Left lung (tissue), 10 donors: ENCODE data around the gene GNG2. TPM values are rescaled to one million over a fixed set of nuclear protein-coding genes. Genes with fewer than 3 reads are reported as not detected.
A peak's percentile ranks its signal among the peaks of the same experiment; 100 is the strongest.

ENCODE experiments used
- ATAC-seq: fragments of 200-7000 bp; cut with Tn5 transposase; one replicate; pipeline ENCODE4 v1.9.1; 2020; ENCODE audit warnings: moderate library complexity
- DNase-seq, 4 donors: peaks; one replicate each; pipeline ENCODE4 v3.0.0-alpha.2; 2013 to 2020
- H3K27ac ChIP-seq, 2 donors: fragments of 200-600 bp; sonication (generic) in 1 of 2; one replicate each; pipeline versions ENCODE4 v1.5.0 to v1.8.0; 2020 to 2021
- H3K27me3 ChIP-seq, 2 donors: fragments of 200-600 bp; sonication (generic) in 1 of 2; one replicate each; pipeline versions ENCODE4 v1.5.0 to v1.8.0; 2020 to 2021
- H3K36me3 ChIP-seq, 2 donors: fragments of 200-600 bp; sonication (generic) in 1 of 2; one replicate each; pipeline versions ENCODE4 v1.5.0 to v1.8.0; 2020 to 2021
- H3K4me1 ChIP-seq, 2 donors: fragments of 200-600 bp; one replicate each; pipeline ENCODE4 v1.8.0; 2021
- H3K4me3 ChIP-seq, 2 donors: fragments of 200-600 bp; sonication (generic) in 1 of 2; one replicate each; pipeline versions ENCODE4 v1.5.0 to v1.8.0; 2020 to 2021; ENCODE audit warnings: mild to moderate bottlenecking in 1 of 2
- H3K9me3 ChIP-seq, 2 donors: fragments of 200-600 bp; sonication (generic) in 1 of 2; one replicate each; pipeline versions ENCODE4 v1.5.0 to v1.8.0; 2020 to 2021
- CTCF ChIP-seq, 2 donors: fragments of 200-600 bp; sonication (generic) in 1 of 2; IDR thresholded peaks; one replicate each; pipeline versions ENCODE4 v1.5.0 to v1.8.0; 2021; ENCODE audit warnings: antibody characterized with exemption in 2 of 2
- intact Hi-C, 2 donors: fragments of 100-400 bp; cut with DNase I; formaldehyde crosslinking; loops; one replicate each; pipeline versions ENCODE4 v1.11.2 to v1.14.2; 2022
- polyA plus RNA-seq, 6 donors: library from polyadenylated mRNA; unstranded; fragments of 120-200 nt; gene quantifications; one replicate each; pipeline ENCODE4 v1.2.1, GENCODE V29; 2013; ENCODE audit not compliant: insufficient read length in 6 of 6
- total RNA-seq, 2 donors: library from RNA; stranded (reverse); fragmentation: NEBNext Ultra II Directional; extraction: Animal tissue kit (Norgen Biotek cat#: 25700); gene quantifications; one replicate each; pipeline ENCODE4 v1.2.1, GENCODE V29; 2021
- donor health status: DM: no; HTN: yes; CAD: no.
- donor health status: DM: no; HTN: no; CAD: no.

Gene GNG2
- total and polyA plus RNA-seq, 8 donors, result 24.3 to 101 (median 84.7) TPM

GRCh38 chr14:52008136-52008535 lies 147.7 kb downstream of the GNG2 start:
- Histone ChIP-seq H3K27me3 (no peaks in the 10 kb centered on the region), H3K36me3 (peaks cover 0 to 89% of the 10 kb centered on the region in 2 donors), H3K9me3 (no peaks in the 10 kb centered on the region), H3K4me1 (no peaks in the 10 kb centered on the region), H3K4me3 (no peak overlapping the region), H3K27ac (no peak overlapping the region)
- TF ChIP-seq CTCF (IDR thresholded peaks at IDR 0.05), result no peak
- intact Hi-C loops, result loop anchor here in 1 of 2 donors (10.0 kb wide), 1 partner anchor 57 kb away; the partner anchor contains the start of gene NID2
- DNase-seq (no peak), ATAC-seq (no peak)

- Histone ChIP-seq H3K9me3 (no peaks in the 10 kb centered on the region), H3K4me1 (peaks cover 0 to 12% of the 10 kb centered on the region in 2 donors), H3K27ac (no peak overlapping the region), H3K27me3 (no peaks in the 10 kb centered on the region), H3K4me3 (no peak overlapping the region), H3K36me3 (peaks cover 0 to 68% of the 10 kb centered on the region in 2 donors)
- no peak for DNase-seq
- ATAC-seq, result no peak
- TF ChIP-seq CTCF (IDR thresholded peaks at IDR 0.05), result no peak
- intact Hi-C loops, result no loop called here
These were observed 149.8 kb downstream of the GNG2 start for GRCh38 chr14:52010173-52010693.

- no peaks in the 10 kb centered on the region for H3K27me3 ChIP-seq
- DNase-seq, result no peak
- H3K4me1 ChIP-seq, result peaks cover 0 to 13% of the 10 kb centered on the region in 2 donors
- ATAC-seq, result no peak
- no peak for TF ChIP-seq CTCF (IDR thresholded peaks at IDR 0.05)
- H3K9me3 ChIP-seq, result no peaks in the 10 kb centered on the region
- H3K27ac ChIP-seq, result no peak overlapping the region
- intact Hi-C loops, result no loop called here
- H3K36me3 ChIP-seq, result peaks cover 0 to 55% of the 10 kb centered on the region in 2 donors
- no peak overlapping the region for H3K4me3 ChIP-seq
These were observed 151.1 kb downstream of the GNG2 start for GRCh38 chr14:52011523-52011922.

DNA sequence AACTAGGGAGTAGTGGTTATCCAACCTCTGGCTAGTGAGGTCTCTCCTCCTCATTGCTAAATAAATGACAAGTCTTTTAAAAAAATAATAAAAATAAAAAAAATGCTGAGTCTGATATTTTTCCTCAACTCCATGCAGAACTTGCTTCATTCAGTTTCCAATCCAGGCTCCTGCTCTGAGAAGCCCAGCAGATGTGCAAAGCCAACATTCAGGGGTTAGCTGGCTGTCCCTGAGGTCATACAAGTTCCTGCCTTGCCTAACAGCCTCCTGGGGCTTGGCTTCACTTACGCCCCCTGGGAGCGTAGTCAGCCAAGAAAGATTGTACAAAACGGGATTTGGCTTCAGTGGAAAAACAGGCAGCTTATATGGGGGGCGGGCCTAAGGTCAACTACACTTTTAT lies 152.2 kb downstream of the GNG2 start:
- intact Hi-C loops, result no loop called here
- peak in 2 of 4 donors; percentile 37 to 77 for DNase-seq

More for the DNA sequence above, 152.2 kb downstream of the GNG2 start:
- peaks cover 0 to 13% of the 10 kb centered on the region in 2 donors for H3K4me1 ChIP-seq
- H3K27ac ChIP-seq, result no peak overlapping the region
- H3K4me3 ChIP-seq, result no peak overlapping the region
- no peaks in the 10 kb centered on the region for H3K9me3 ChIP-seq
- H3K36me3 ChIP-seq, result peaks cover 0 to 44% of the 10 kb centered on the region in 2 donors
- no peak for TF ChIP-seq CTCF (IDR thresholded peaks at IDR 0.05)
- peak; percentile 37 for ATAC-seq
- H3K27me3 ChIP-seq, result no peaks in the 10 kb centered on the region
